GM18520 (cell line): ENCODE data around the gene IL27RA.
"Not testable (repeated sequence)": the region's sequence is repeated elsewhere in the genome, so short reads cannot be mapped to it uniquely, and the experiment has no call there.

Experiments
- ATAC-seq: cut with Tn5 transposase; IDR thresholded peaks from one replicate; pipeline ENCODE4 v1.9.1; 2021; ENCODE audit not compliant: unreplicated experiment

The IL27RA gene

GRCh38 chr19:13998426-13998825 is 33.1 kb upstream of the IL27RA start:
- no peak for ATAC-seq

- no peak for ATAC-seq
Observed at GRCh38 chr19:13999085-13999484, 32.5 kb upstream of the IL27RA start.

GRCh38 chr19:14000691-14001375 is 30.7 kb upstream of the IL27RA start:
- no peak for ATAC-seq

GRCh38 chr19:14002571-14003250 is 28.9 kb upstream of the IL27RA start:
- no peak for ATAC-seq

GRCh38 chr19:14003251-14004055 is 28.1 kb upstream of the IL27RA start:
- no peak for ATAC-seq

- ATAC-seq = no peak
Observed at GRCh38 chr19:14004619-14005348, 26.8 kb upstream of the IL27RA start.

GRCh38 chr19:14005349-14006084 is 26.0 kb upstream of the IL27RA start:
- ATAC-seq = no peak

- peak; percentile 75 for ATAC-seq
Observed at GRCh38 chr19:14006085-14006765, 25.3 kb upstream of the IL27RA start, which contains the start of gene RFX1. Gene RFX1 (minus strand): TSS chr19:14006320. CDS start chr19:13993843, 12,477 bp downstream.

- ATAC-seq = peak; percentile 22
Observed at GRCh38 chr19:14006766-14007562, 24.6 kb upstream of the IL27RA start.

- ATAC-seq = no peak
Observed at GRCh38 chr19:14012378-14012915, 19.1 kb upstream of the IL27RA start.

GRCh38 chr19:14015524-14016035 is 16.0 kb upstream of the IL27RA start:
- ATAC-seq = peak; percentile 89

- ATAC-seq = no peak
Observed at GRCh38 chr19:14019100-14019499, 12.5 kb upstream of the IL27RA start.

- not testable (repeated sequence) for ATAC-seq
Observed at GRCh38 chr19:14019739-14020138, 11.8 kb upstream of the IL27RA start.

- no peak for ATAC-seq
Observed at GRCh38 chr19:14021474-14021873, 10.1 kb upstream of the IL27RA start.

- no peak for ATAC-seq
Observed at GRCh38 chr19:14022469-14022868, 9.1 kb upstream of the IL27RA start.

- ATAC-seq = no peak
Observed at GRCh38 chr19:14023404-14024235, 7.9 kb upstream of the IL27RA start.

GRCh38 chr19:14026652-14027192 is 4.8 kb upstream of the IL27RA start:
- ATAC-seq = not testable (repeated sequence)
